Measurements from ENCODE around the gene FMNL2. TPM values are rescaled to one million over a fixed set of nuclear protein-coding genes. Genes with fewer than 3 reads are reported as not detected.

Gene FMNL2
- polyA plus RNA-seq, 1 donor, result 35.3 TPM

GRCh38 chr2:152400607-152401214 lies 65.7 kb downstream of the FMNL2 start:
- H3K4me3 ChIP-seq (ENCODE audit: low read length), result no peak overlapping the region
- no CpG with 5 or more reads among the region's 2 CpGs for WGBS (ENCODE audit: insufficient coverage, low lambda C conversion rate)
- no peaks in the 10 kb centered on the region for H3K27me3 ChIP-seq (ENCODE audit: control insufficient read depth, insufficient read depth, low read length)
- no peak overlapping the region for H3K27ac ChIP-seq (ENCODE audit: low read length)
- H3K36me3 ChIP-seq (ENCODE audit: control insufficient read depth, insufficient read depth, low read length), result no peaks in the 10 kb centered on the region
- no peak for DNase-seq
- no peaks in the 10 kb centered on the region for H3K9me3 ChIP-seq (ENCODE audit: control insufficient read depth, low read depth, low read length)
- H3K4me1 ChIP-seq (ENCODE audit: control insufficient read depth, insufficient read depth, low read length), result no peaks in the 10 kb centered on the region

DNA sequence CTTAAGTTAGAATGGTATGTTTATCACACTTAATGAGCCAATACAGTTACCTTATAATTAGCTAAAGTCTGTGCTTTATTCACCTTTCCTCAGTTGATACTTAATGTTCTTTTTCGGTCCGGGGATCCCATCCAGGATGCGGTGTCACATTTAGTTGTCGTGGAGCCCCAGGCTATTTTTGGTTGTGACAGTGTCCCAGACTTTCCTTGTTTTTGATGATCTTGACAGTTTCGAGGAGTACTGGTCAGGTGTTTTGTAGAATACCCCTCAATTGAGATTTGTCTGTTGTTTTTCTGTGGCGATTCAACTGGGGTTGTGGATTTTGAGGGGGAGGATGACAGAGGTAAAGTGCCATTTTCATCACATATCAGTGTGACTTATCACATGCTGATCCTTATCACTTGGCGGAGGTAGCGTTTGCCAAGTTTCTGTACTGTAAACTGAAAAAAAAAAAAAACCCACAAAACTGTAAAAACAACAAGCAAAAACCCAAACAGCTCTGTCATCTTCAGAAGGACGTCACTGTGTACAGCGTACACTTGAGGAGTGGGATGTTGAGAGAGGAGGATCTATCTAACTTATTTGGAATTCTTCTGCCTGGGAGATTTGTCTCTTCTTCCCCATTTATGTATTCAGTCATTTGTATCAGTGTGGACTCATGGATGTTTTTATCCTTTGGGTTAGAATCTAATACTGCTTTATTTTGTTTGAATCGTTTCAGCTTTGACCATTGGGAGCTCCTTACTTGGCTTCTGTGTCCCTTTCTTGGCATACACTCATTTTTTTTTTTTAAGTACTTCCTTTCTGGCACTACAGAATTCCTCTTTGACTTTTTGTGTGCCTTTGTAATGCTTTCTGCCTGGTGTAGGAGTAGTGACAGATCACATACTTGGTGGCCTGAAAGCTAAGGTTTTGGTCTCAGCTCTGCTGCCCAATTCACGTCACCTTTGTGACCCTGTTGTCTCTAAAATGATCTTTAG lies 68.1 kb downstream of the FMNL2 start:
- no peak overlapping the region for H3K27ac ChIP-seq (ENCODE audit: low read length)
- WGBS (ENCODE audit: insufficient coverage, low lambda C conversion rate), result 97% methylated on average over 6 of the region's 12 CpGs
- H3K9me3 ChIP-seq (ENCODE audit: control insufficient read depth, low read depth, low read length), result no peaks in the 10 kb centered on the region
- H3K27me3 ChIP-seq (ENCODE audit: control insufficient read depth, insufficient read depth, low read length), result no peaks in the 10 kb centered on the region
- H3K4me3 ChIP-seq (ENCODE audit: low read length), result no peak overlapping the region
- H3K4me1 ChIP-seq (ENCODE audit: control insufficient read depth, insufficient read depth, low read length), result no peaks in the 10 kb centered on the region
- DNase-seq, result no peak
- no peaks in the 10 kb centered on the region for H3K36me3 ChIP-seq (ENCODE audit: control insufficient read depth, insufficient read depth, low read length)

- Histone ChIP-seq H3K36me3 (ENCODE audit: control insufficient read depth, insufficient read depth, low read length) (no peaks in the 10 kb centered on the region), H3K4me3 (ENCODE audit: low read length) (no peak overlapping the region), H3K27ac (ENCODE audit: low read length) (no peak overlapping the region), H3K4me1 (ENCODE audit: control insufficient read depth, insufficient read depth, low read length) (no peaks in the 10 kb centered on the region), H3K27me3 (ENCODE audit: control insufficient read depth, insufficient read depth, low read length) (no peaks in the 10 kb centered on the region), H3K9me3 (ENCODE audit: control insufficient read depth, low read depth, low read length) (no peaks in the 10 kb centered on the region)
- DNase-seq, result no peak
- no CpG with 5 or more reads among the region's 2 CpGs for WGBS (ENCODE audit: insufficient coverage, low lambda C conversion rate)
These were observed 70.5 kb downstream of the FMNL2 start for GRCh38 chr2:152405206-152406118.

GRCh38 chr2:152406119-152406835 lies 71.3 kb downstream of the FMNL2 start:
- Histone ChIP-seq H3K27ac (ENCODE audit: low read length) (no peak overlapping the region), H3K4me1 (ENCODE audit: control insufficient read depth, insufficient read depth, low read length) (no peaks in the 10 kb centered on the region), H3K9me3 (ENCODE audit: control insufficient read depth, low read depth, low read length) (no peaks in the 10 kb centered on the region), H3K4me3 (ENCODE audit: low read length) (no peak overlapping the region), H3K36me3 (ENCODE audit: control insufficient read depth, insufficient read depth, low read length) (no peaks in the 10 kb centered on the region), H3K27me3 (ENCODE audit: control insufficient read depth, insufficient read depth, low read length) (no peaks in the 10 kb centered on the region)
- 58% methylated on average over 2 of the region's 2 CpGs for WGBS (ENCODE audit: insufficient coverage, low lambda C conversion rate)
- no peak for DNase-seq

GRCh38 chr2:152406836-152407161 lies 71.8 kb downstream of the FMNL2 start:
- no peaks in the 10 kb centered on the region for H3K4me1 ChIP-seq (ENCODE audit: control insufficient read depth, insufficient read depth, low read length)
- no peak for DNase-seq
- H3K36me3 ChIP-seq (ENCODE audit: control insufficient read depth, insufficient read depth, low read length), result no peaks in the 10 kb centered on the region
- no peaks in the 10 kb centered on the region for H3K9me3 ChIP-seq (ENCODE audit: control insufficient read depth, low read depth, low read length)
- no peaks in the 10 kb centered on the region for H3K27me3 ChIP-seq (ENCODE audit: control insufficient read depth, insufficient read depth, low read length)
- 72% methylated on average over 2 of the region's 2 CpGs for WGBS (ENCODE audit: insufficient coverage, low lambda C conversion rate)
- no peak overlapping the region for H3K27ac ChIP-seq (ENCODE audit: low read length)
- no peak overlapping the region for H3K4me3 ChIP-seq (ENCODE audit: low read length)

- H3K27ac ChIP-seq (ENCODE audit: low read length), result no peak overlapping the region
These were observed 72.3 kb downstream of the FMNL2 start for GRCh38 chr2:152407204-152407721.

GRCh38 chr2:152407806-152408205 lies 72.8 kb downstream of the FMNL2 start:
- Histone ChIP-seq H3K4me3 (ENCODE audit: low read length) (no peak overlapping the region), H3K36me3 (ENCODE audit: control insufficient read depth, insufficient read depth, low read length) (no peaks in the 10 kb centered on the region), H3K27me3 (ENCODE audit: control insufficient read depth, insufficient read depth, low read length) (no peaks in the 10 kb centered on the region), H3K4me1 (ENCODE audit: control insufficient read depth, insufficient read depth, low read length) (no peaks in the 10 kb centered on the region), H3K9me3 (ENCODE audit: control insufficient read depth, low read depth, low read length) (no peaks in the 10 kb centered on the region), H3K27ac (ENCODE audit: low read length) (no peak overlapping the region)
- DNase-seq, result no peak
- WGBS (ENCODE audit: insufficient coverage, low lambda C conversion rate), result no CpG with 5 or more reads among the region's 1 CpG

More at GRCh38 chr2:152407204-152407721, 72.3 kb downstream of the FMNL2 start:
- Histone ChIP-seq H3K36me3 (ENCODE audit: control insufficient read depth, insufficient read depth, low read length) (no peaks in the 10 kb centered on the region), H3K4me1 (ENCODE audit: control insufficient read depth, insufficient read depth, low read length) (no peaks in the 10 kb centered on the region), H3K9me3 (ENCODE audit: control insufficient read depth, low read depth, low read length) (no peaks in the 10 kb centered on the region), H3K4me3 (ENCODE audit: low read length) (no peak overlapping the region), H3K27me3 (ENCODE audit: control insufficient read depth, insufficient read depth, low read length) (no peaks in the 10 kb centered on the region)
- no peak for DNase-seq
- WGBS (ENCODE audit: insufficient coverage, low lambda C conversion rate), result 55% methylated on average over 7 of the region's 8 CpGs

- no peak overlapping the region for H3K27ac ChIP-seq (ENCODE audit: low read length)
- H3K4me3 ChIP-seq (ENCODE audit: low read length), result no peak overlapping the region
- no peaks in the 10 kb centered on the region for H3K36me3 ChIP-seq (ENCODE audit: control insufficient read depth, insufficient read depth, low read length)
- H3K27me3 ChIP-seq (ENCODE audit: control insufficient read depth, insufficient read depth, low read length), result no peaks in the 10 kb centered on the region
- no peaks in the 10 kb centered on the region for H3K4me1 ChIP-seq (ENCODE audit: control insufficient read depth, insufficient read depth, low read length)
- no peaks in the 10 kb centered on the region for H3K9me3 ChIP-seq (ENCODE audit: control insufficient read depth, low read depth, low read length)
- no peak for DNase-seq
- no CpG with 5 or more reads among the region's 3 CpGs for WGBS (ENCODE audit: insufficient coverage, low lambda C conversion rate)
These were observed 73.3 kb downstream of the FMNL2 start for GRCh38 chr2:152408254-152408653.

- Histone ChIP-seq H3K27ac (ENCODE audit: low read length) (no peak overlapping the region), H3K4me1 (ENCODE audit: control insufficient read depth, insufficient read depth, low read length) (no peaks in the 10 kb centered on the region), H3K4me3 (ENCODE audit: low read length) (no peak overlapping the region), H3K36me3 (ENCODE audit: control insufficient read depth, insufficient read depth, low read length) (no peaks in the 10 kb centered on the region), H3K9me3 (ENCODE audit: control insufficient read depth, low read depth, low read length) (no peaks in the 10 kb centered on the region), H3K27me3 (ENCODE audit: control insufficient read depth, insufficient read depth, low read length) (no peaks in the 10 kb centered on the region)
- WGBS (ENCODE audit: insufficient coverage, low lambda C conversion rate), result 100% methylated on average over 1 of the region's 6 CpGs
- no peak for DNase-seq
These were observed 74.6 kb downstream of the FMNL2 start for GRCh38 chr2:152409386-152410164.

Data from large intestine (tissue), 3 donors.